ENCODE results near the gene CFAP221.

The CFAP221 gene

GRCh38 chr2:119638685-119639554 lies 94.7 kb downstream of the CFAP221 start:
- no peaks in the 10 kb centered on the region for H3K9me3 ChIP-seq (ENCODE audit: control insufficient read depth, low read length)
- 43% methylated on average over 19 of the region's 19 CpGs for WGBS, 2 experiments
- no peaks in the 10 kb centered on the region for H3K27me3 ChIP-seq (ENCODE audit: control insufficient read depth, insufficient read depth, low read length, poor library complexity, severe bottlenecking)
- H3K4me1 ChIP-seq (ENCODE audit: control insufficient read depth, insufficient read depth, low read length) = peaks cover 4% of the 10 kb centered on the region
- H3K27ac ChIP-seq (ENCODE audit: insufficient read depth, low read depth, low read length, poor library complexity, severe bottlenecking) = no peak overlapping the region
- no peak overlapping the region for H3K4me3 ChIP-seq (ENCODE audit: insufficient read depth, low read depth, low read length)
- no peaks in the 10 kb centered on the region for H3K36me3 ChIP-seq (ENCODE audit: control insufficient read depth, insufficient read depth, low read length)

- no peak overlapping the region for H3K27ac ChIP-seq (ENCODE audit: insufficient read depth, low read depth, low read length, poor library complexity, severe bottlenecking)
- H3K27me3 ChIP-seq (ENCODE audit: control insufficient read depth, insufficient read depth, low read length, poor library complexity, severe bottlenecking) = no peaks in the 10 kb centered on the region
- no peaks in the 10 kb centered on the region for H3K9me3 ChIP-seq (ENCODE audit: control insufficient read depth, low read length)
- H3K36me3 ChIP-seq (ENCODE audit: control insufficient read depth, insufficient read depth, low read length) = no peaks in the 10 kb centered on the region
- H3K4me1 ChIP-seq (ENCODE audit: control insufficient read depth, insufficient read depth, low read length) = peaks cover 4% of the 10 kb centered on the region
- 14 to 17% methylated on average over 17 of the region's 17 CpGs for WGBS, 2 experiments
- no peak overlapping the region for H3K4me3 ChIP-seq (ENCODE audit: insufficient read depth, low read depth, low read length)
These were observed 97.5 kb downstream of the CFAP221 start for GRCh38 chr2:119641562-119642258.

- no peaks in the 10 kb centered on the region for H3K27me3 ChIP-seq (ENCODE audit: control insufficient read depth, insufficient read depth, low read length, poor library complexity, severe bottlenecking)
- no peaks in the 10 kb centered on the region for H3K9me3 ChIP-seq (ENCODE audit: control insufficient read depth, low read length)
- WGBS, 2 experiments = 97% methylated on average over 3 of the region's 3 CpGs
These were observed 99.9 kb downstream of the CFAP221 start for GRCh38 chr2:119644186-119644585.

GRCh38 chr2:119645173-119645855 lies 101.1 kb downstream of the CFAP221 start:
- Histone ChIP-seq H3K4me1 (ENCODE audit: control insufficient read depth, insufficient read depth, low read length) (no peaks in the 10 kb centered on the region), H3K9me3 (ENCODE audit: control insufficient read depth, low read length) (no peaks in the 10 kb centered on the region), H3K27me3 (ENCODE audit: control insufficient read depth, insufficient read depth, low read length, poor library complexity, severe bottlenecking) (no peaks in the 10 kb centered on the region), H3K36me3 (ENCODE audit: control insufficient read depth, insufficient read depth, low read length) (no peaks in the 10 kb centered on the region), H3K27ac (ENCODE audit: insufficient read depth, low read depth, low read length, poor library complexity, severe bottlenecking) (no peak overlapping the region), H3K4me3 (ENCODE audit: insufficient read depth, low read depth, low read length) (no peak overlapping the region)
- WGBS, 2 experiments = 92 to 93% methylated on average over 3 of the region's 3 CpGs

More at GRCh38 chr2:119644186-119644585, 99.9 kb downstream of the CFAP221 start:
- Histone ChIP-seq H3K27ac (ENCODE audit: insufficient read depth, low read depth, low read length, poor library complexity, severe bottlenecking) (no peak overlapping the region), H3K4me1 (ENCODE audit: control insufficient read depth, insufficient read depth, low read length) (peaks cover 2% of the 10 kb centered on the region), H3K4me3 (ENCODE audit: insufficient read depth, low read depth, low read length) (no peak overlapping the region), H3K36me3 (ENCODE audit: control insufficient read depth, insufficient read depth, low read length) (no peaks in the 10 kb centered on the region)

- Histone ChIP-seq H3K27me3 (ENCODE audit: control insufficient read depth, insufficient read depth, low read length, poor library complexity, severe bottlenecking) (no peaks in the 10 kb centered on the region), H3K27ac (ENCODE audit: insufficient read depth, low read depth, low read length, poor library complexity, severe bottlenecking) (no peak overlapping the region), H3K4me3 (ENCODE audit: insufficient read depth, low read depth, low read length) (no peak overlapping the region), H3K36me3 (ENCODE audit: control insufficient read depth, insufficient read depth, low read length) (no peaks in the 10 kb centered on the region), H3K4me1 (ENCODE audit: control insufficient read depth, insufficient read depth, low read length) (no peaks in the 10 kb centered on the region), H3K9me3 (ENCODE audit: control insufficient read depth, low read length) (no peaks in the 10 kb centered on the region)
- WGBS, 2 experiments = 88 to 93% methylated on average over 3 of the region's 3 CpGs
These were observed 101.9 kb downstream of the CFAP221 start for GRCh38 chr2:119646149-119646548.

- no peaks in the 10 kb centered on the region for H3K9me3 ChIP-seq (ENCODE audit: control insufficient read depth, low read length)
- WGBS, 2 experiments = 95 to 98% methylated on average over 6 of the region's 7 CpGs
- no peaks in the 10 kb centered on the region for H3K27me3 ChIP-seq (ENCODE audit: control insufficient read depth, insufficient read depth, low read length, poor library complexity, severe bottlenecking)
- H3K27ac ChIP-seq (ENCODE audit: insufficient read depth, low read depth, low read length, poor library complexity, severe bottlenecking) = no peak overlapping the region
- no peaks in the 10 kb centered on the region for H3K4me1 ChIP-seq (ENCODE audit: control insufficient read depth, insufficient read depth, low read length)
- H3K4me3 ChIP-seq (ENCODE audit: insufficient read depth, low read depth, low read length) = no peak overlapping the region
- no peaks in the 10 kb centered on the region for H3K36me3 ChIP-seq (ENCODE audit: control insufficient read depth, insufficient read depth, low read length)
These were observed 103.4 kb downstream of the CFAP221 start for GRCh38 chr2:119647440-119648169.

- 89 to 92% methylated on average over 5 of the region's 5 CpGs for WGBS, 2 experiments
- no peaks in the 10 kb centered on the region for H3K36me3 ChIP-seq (ENCODE audit: control insufficient read depth, insufficient read depth, low read length)
- H3K9me3 ChIP-seq (ENCODE audit: control insufficient read depth, low read length) = no peaks in the 10 kb centered on the region
- H3K4me3 ChIP-seq (ENCODE audit: insufficient read depth, low read depth, low read length) = no peak overlapping the region
- H3K4me1 ChIP-seq (ENCODE audit: control insufficient read depth, insufficient read depth, low read length) = no peaks in the 10 kb centered on the region
- H3K27ac ChIP-seq (ENCODE audit: insufficient read depth, low read depth, low read length, poor library complexity, severe bottlenecking) = no peak overlapping the region
- H3K27me3 ChIP-seq (ENCODE audit: control insufficient read depth, insufficient read depth, low read length, poor library complexity, severe bottlenecking) = no peaks in the 10 kb centered on the region
These were observed 105.2 kb downstream of the CFAP221 start for GRCh38 chr2:119649364-119649917.

GRCh38 chr2:119650206-119650605 lies 106.0 kb downstream of the CFAP221 start:
- no peaks in the 10 kb centered on the region for H3K27me3 ChIP-seq (ENCODE audit: control insufficient read depth, insufficient read depth, low read length, poor library complexity, severe bottlenecking)
- H3K9me3 ChIP-seq (ENCODE audit: control insufficient read depth, low read length) = no peaks in the 10 kb centered on the region
- H3K36me3 ChIP-seq (ENCODE audit: control insufficient read depth, insufficient read depth, low read length) = no peaks in the 10 kb centered on the region
- no peak overlapping the region for H3K4me3 ChIP-seq (ENCODE audit: insufficient read depth, low read depth, low read length)
- H3K27ac ChIP-seq (ENCODE audit: insufficient read depth, low read depth, low read length, poor library complexity, severe bottlenecking) = no peak overlapping the region
- 98% methylated on average over 2 to 3 of the region's 3 CpGs for WGBS, 2 experiments
- H3K4me1 ChIP-seq (ENCODE audit: control insufficient read depth, insufficient read depth, low read length) = no peaks in the 10 kb centered on the region

GRCh38 chr2:119650846-119651370 lies 106.7 kb downstream of the CFAP221 start:
- Histone ChIP-seq H3K4me1 (ENCODE audit: control insufficient read depth, insufficient read depth, low read length) (no peaks in the 10 kb centered on the region), H3K36me3 (ENCODE audit: control insufficient read depth, insufficient read depth, low read length) (no peaks in the 10 kb centered on the region)
- WGBS, 2 experiments = 89 to 90% methylated on average over 1 to 2 of the region's 2 CpGs

More at GRCh38 chr2:119650846-119651370, 106.7 kb downstream of the CFAP221 start:
- H3K27me3 ChIP-seq (ENCODE audit: control insufficient read depth, insufficient read depth, low read length, poor library complexity, severe bottlenecking) = no peaks in the 10 kb centered on the region
- no peak overlapping the region for H3K4me3 ChIP-seq (ENCODE audit: insufficient read depth, low read depth, low read length)
- no peak overlapping the region for H3K27ac ChIP-seq (ENCODE audit: insufficient read depth, low read depth, low read length, poor library complexity, severe bottlenecking)
- H3K9me3 ChIP-seq (ENCODE audit: control insufficient read depth, low read length) = no peaks in the 10 kb centered on the region

Data from ectodermal cell (in vitro differentiated cells).